A549 (cell line): ENCODE results near the gene AXL. TPM values are rescaled to one million over a fixed set of nuclear protein-coding genes. Genes with fewer than 3 reads are reported as not detected.

Experiments used
- ATAC-seq, 2 experiments: fragments of 200-7000 bp in 1 of 2; fragments of >200 bp in 1 of 2; cut with Nextera tagmentation in 1 of 2; cut with Tn5 transposase in 1 of 2; 3 replicates each; pipeline versions ENCODE4 v1.8.0 to v1.9.1; 2018 to 2020; ENCODE audit warnings: mild to moderate bottlenecking in 1 of 2, moderate library complexity in 1 of 2
- CTCF ChIA-PET: fragments of 300-600 bp; sonication (Branson Sonifier 250); formaldehyde crosslinking; extraction: SDS; loops from one replicate; lab custom pipeline; 2021; ENCODE audit warnings: antibody characterized with exemption, inconsistent platforms; lab: Yijun Ruan, JAX
- POLR2A ChIA-PET: fragments of 350-600 bp; formaldehyde crosslinking; extraction: SDS; loops from one replicate; lab custom pipeline; 2021; ENCODE audit warnings: antibody characterized with exemption, inconsistent platforms; lab: Yijun Ruan, JAX
- DNase-seq, 2 experiments: peaks; one replicate each; pipeline versions ENCODE4 v3.0.0 to v3.0.0-alpha.2; 2011 to 2016; ENCODE audit warnings: low read depth in 1 of 2, low spot score in 1 of 2
- FAIRE-seq: peaks from 2 replicates; lab custom pipeline; 2011; peaks lifted over from hg19 to GRCh38; lab: Jason Lieb, UNC
- H3K27ac ChIP-seq, 2 experiments: fragments of >200 bp; sonication (Bioruptor Twin); formaldehyde crosslinking; 3 replicates each; pipeline ENCODE4 v1.5.1; 2016 to 2017
- H3K4me1 ChIP-seq: fragments of >200 bp; sonication (Bioruptor Twin); formaldehyde crosslinking; 3 replicates; pipeline ENCODE4 v1.6.1; 2016
- H3K4me2 ChIP-seq: fragments of >200 bp; sonication (Bioruptor Twin); formaldehyde crosslinking; 3 replicates; pipeline ENCODE4 v1.6.1; 2016
- H3K4me3 ChIP-seq: fragments of >200 bp; sonication (Bioruptor Twin); formaldehyde crosslinking; 3 replicates; pipeline ENCODE4 v1.5.1; 2016
- H3K9me3 ChIP-seq: fragments of >200 bp; sonication (Bioruptor Twin); formaldehyde crosslinking; 3 replicates; pipeline ENCODE4 v1.6.1; 2016
- CBX2 ChIP-seq: fragments of 200-600 bp; sonication (generic); IDR thresholded peaks from 2 replicates; pipeline ENCODE4 v1.6.1; 2016; ENCODE audit warnings: low read depth, mild to moderate bottlenecking, borderline replicate concordance
- CEBPB ChIP-seq, 2 experiments: fragments of >200 bp in 1 of 2; sonication (Bioruptor Twin) in 1 of 2; formaldehyde crosslinking in 1 of 2; IDR thresholded peaks; 2 replicates each; pipeline ENCODE4 v1.6.1; 2012 to 2016
- HOXA7 ChIP-seq: fragments of 250-450 bp; sonication (Bioruptor Pico); IDR thresholded peaks from 2 replicates; pipeline ENCODE4 v1.5.0; 2020; ENCODE audit warnings: mild to moderate bottlenecking, moderate library complexity
- JUN ChIP-seq, 2 experiments: fragments of >200 bp; sonication (Bioruptor Twin); formaldehyde crosslinking; IDR thresholded peaks; 2 replicates in 1 of 2; 3 replicates in 1 of 2; pipeline ENCODE4 v1.6.1; 2016 to 2017
- JUNB ChIP-seq: fragments of >200 bp; sonication (Bioruptor Twin); formaldehyde crosslinking; IDR thresholded peaks from 2 replicates; pipeline ENCODE4 v1.6.1; 2016
- MAZ ChIP-seq: fragments of 150-350 bp; IDR thresholded peaks from 2 replicates; pipeline ENCODE4 v1.6.1; 2014; ENCODE audit warnings: antibody characterized with exemption, low read depth, low read length, borderline replicate concordance
- MYC ChIP-seq: IDR thresholded peaks from 2 replicates; pipeline ENCODE4 v1.6.1; 2012; ENCODE audit warnings: mild to moderate bottlenecking, inconsistent platforms, low read length, improper control_type of control experiment, borderline replicate concordance
- NFE2L2 ChIP-seq: fragments of 150-350 bp; conservative IDR thresholded peaks from 2 replicates; pipeline ENCODE4 v1.6.1; 2014; ENCODE audit warnings: low read length
- WGBS: methylation state at CpG from one replicate; pipeline ENCODE4 v1.1.6; 2017; ENCODE audit errors: missing lambda C conversion rate; 5-methylcytosine and 5-hydroxymethylcytosine counted together
- polyA plus RNA-seq, 4 experiments: library from polyadenylated mRNA; depleted of rRNA in 3 of 4; stranded (reverse); fragments of >200 nt; fragmentation: RNase III in 1 of 4; extraction: RNeasy Plus Mini Kit Qiagen cat#74134 plus additional on column Dnase treatment in 1 of 4; gene quantifications; 2 replicates in 3 of 4; 3 replicates in 1 of 4; pipeline ENCODE4 v1.2.3, GENCODE V29; 2011 to 2017
- TF ChIP-seq, protein P1 (sequence below): fragments of >200 bp; sonication (Bioruptor Twin); formaldehyde crosslinking; IDR thresholded peaks from 2 replicates; pipeline ENCODE4 v1.6.1; 2016
- TF ChIP-seq, protein P2 (sequence below): fragments of >200 bp; sonication (Bioruptor Twin); formaldehyde crosslinking; IDR thresholded peaks from 3 replicates; pipeline ENCODE4 v1.5.1; 2016

The AXL gene
- polyA plus RNA-seq, 2 of the 4 experiments (the other 2 are of a cell fraction), result 45.4 to 60.1 TPM

DNA sequence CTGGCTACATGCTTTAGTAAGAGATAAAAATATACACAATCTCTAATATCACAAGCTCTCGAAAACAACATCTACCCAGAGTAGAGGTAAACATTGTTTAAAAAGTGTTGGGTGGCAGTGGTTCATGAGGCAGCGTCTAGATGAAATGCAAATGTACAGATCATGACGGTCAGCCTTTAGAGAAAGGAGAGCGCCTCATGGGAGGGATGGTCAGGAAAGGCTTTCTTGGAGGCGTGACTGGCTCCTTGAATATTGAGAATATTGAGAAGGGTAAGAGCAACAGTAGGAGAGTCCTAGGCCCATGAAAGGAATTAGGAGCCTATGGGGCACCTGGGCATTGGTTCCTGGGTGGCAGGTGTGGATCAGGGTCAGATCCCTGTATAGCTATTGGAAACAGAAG, 55.8 kb downstream of the AXL start:
- ATAC-seq, result no peak
- Histone ChIP-seq H3K4me1 (no peaks in the 10 kb centered on the region), H3K9me3 (no peaks in the 10 kb centered on the region), H3K4me3 (no peak overlapping the region), H3K4me2 (no peak overlapping the region), H3K27ac (no peak overlapping the region)
- peak; percentile 68 for FAIRE-seq
- WGBS, result 96% methylated on average over 5 of the region's 5 CpGs
- no peak for DNase-seq
- POLR2A ChIA-PET, result interaction anchor here (0.9 to 1.7 kb wide), 2 partner anchors 11 kb away, joined by 3 to 7 read pairs; partner anchors contain the start of gene HNRNPUL1
- no peak for TF ChIP-seq JUNB
- no peak for TF ChIP-seq NFE2L2
- 0 out of 5 replicates have a peak, but pooled peaks of 1 of the 2 experiments have one; percentile 24 for TF ChIP-seq JUN (IDR thresholded peaks at IDR 0.05)
- CTCF ChIA-PET, result interaction anchor here (0.7 to 29.1 kb wide), 7 partner anchors 10 to 145 kb away, joined by 3 to 598 read pairs (median 11); partner anchors contain the start of genes CCDC97 and HNRNPUL1

DNA sequence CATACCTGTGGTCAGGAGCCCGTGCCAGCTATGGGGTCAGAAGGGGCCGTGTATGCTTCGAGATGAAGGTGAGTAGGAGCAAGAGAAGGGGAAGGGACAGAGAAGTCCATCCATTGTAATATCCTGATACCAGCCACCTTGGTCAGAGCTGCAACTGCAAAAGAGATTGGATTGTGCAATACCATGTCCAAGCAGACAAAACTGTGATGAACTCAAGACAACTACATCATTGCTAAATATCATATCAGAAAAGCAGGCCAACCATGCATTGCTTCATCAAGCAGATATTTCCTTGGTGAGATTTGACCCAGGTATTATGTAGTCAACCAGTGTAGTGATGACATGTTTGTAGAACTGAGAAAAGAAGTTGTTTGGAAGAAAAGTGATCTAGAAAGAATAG, 57.2 kb downstream of the AXL start:
- H3K27ac ChIP-seq, result no peak overlapping the region
- H3K4me3 ChIP-seq, result no peak overlapping the region
- H3K4me1 ChIP-seq, result no peaks in the 10 kb centered on the region
- H3K4me2 ChIP-seq, result no peak overlapping the region
- ChIA-PET POLR2A (interaction anchor here (1.8 to 2.0 kb wide), 2 partner anchors 9 to 12 kb away, joined by 6 read pairs; partner anchors contain the start of gene HNRNPUL1), CTCF (interaction anchor here (2.5 to 29.1 kb wide), 3 partner anchors 14 to 72 kb away, joined by 10 to 598 read pairs (median 11); partner anchors contain the start of gene CCDC97)
- 87% methylated on average over 3 of the region's 3 CpGs for WGBS
- ATAC-seq (no peak; a peak in 1 of 6 replicates), DNase-seq (no peak), FAIRE-seq (peak; percentile 87)
- no peaks in the 10 kb centered on the region for H3K9me3 ChIP-seq
- 0 out of 2 replicates have a peak, but pooled peaks have one; percentile 11 for TF ChIP-seq HOXA7 (CRISPR knock-in tag)
- TF ChIP-seq, protein P1, sequence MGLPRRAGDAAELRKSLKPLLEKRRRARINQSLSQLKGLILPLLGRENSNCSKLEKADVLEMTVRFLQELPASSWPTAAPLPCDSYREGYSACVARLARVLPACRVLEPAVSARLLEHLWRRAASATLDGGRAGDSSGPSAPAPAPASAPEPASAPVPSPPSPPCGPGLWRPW, result no peak
- peak; percentile 84 to 91 for TF ChIP-seq CEBPB (IDR thresholded peaks at IDR 0.05)
- TF ChIP-seq, protein P2, sequence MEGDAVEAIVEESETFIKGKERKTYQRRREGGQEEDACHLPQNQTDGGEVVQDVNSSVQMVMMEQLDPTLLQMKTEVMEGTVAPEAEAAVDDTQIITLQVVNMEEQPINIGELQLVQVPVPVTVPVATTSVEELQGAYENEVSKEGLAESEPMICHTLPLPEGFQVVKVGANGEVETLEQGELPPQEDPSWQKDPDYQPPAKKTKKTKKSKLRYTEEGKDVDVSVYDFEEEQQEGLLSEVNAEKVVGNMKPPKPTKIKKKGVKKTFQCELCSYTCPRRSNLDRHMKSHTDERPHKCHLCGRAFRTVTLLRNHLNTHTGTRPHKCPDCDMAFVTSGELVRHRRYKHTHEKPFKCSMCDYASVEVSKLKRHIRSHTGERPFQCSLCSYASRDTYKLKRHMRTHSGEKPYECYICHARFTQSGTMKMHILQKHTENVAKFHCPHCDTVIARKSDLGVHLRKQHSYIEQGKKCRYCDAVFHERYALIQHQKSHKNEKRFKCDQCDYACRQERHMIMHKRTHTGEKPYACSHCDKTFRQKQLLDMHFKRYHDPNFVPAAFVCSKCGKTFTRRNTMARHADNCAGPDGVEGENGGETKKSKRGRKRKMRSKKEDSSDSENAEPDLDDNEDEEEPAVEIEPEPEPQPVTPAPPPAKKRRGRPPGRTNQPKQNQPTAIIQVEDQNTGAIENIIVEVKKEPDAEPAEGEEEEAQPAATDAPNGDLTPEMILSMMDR, result no peak

- Histone ChIP-seq H3K4me1 (no peaks in the 10 kb centered on the region), H3K4me2 (no peak overlapping the region), H3K4me3 (no peak overlapping the region), H3K27ac (no peak overlapping the region), H3K9me3 (no peaks in the 10 kb centered on the region)
- ChIA-PET POLR2A (interaction anchor here (0.7 to 1.3 kb wide), 2 partner anchors 15 kb away, joined by 5 to 6 read pairs; no protein-coding TSS in a partner anchor), CTCF (interaction anchor here (0.8 to 29.1 kb wide), 6 partner anchors 15 to 151 kb away, joined by 3 to 598 read pairs (median 6); partner anchors contain the start of genes CCDC97 and HNRNPUL1)
- 87% methylated on average over 2 of the region's 2 CpGs for WGBS
- FAIRE-seq (peak; percentile 94), DNase-seq (no peak), ATAC-seq (no peak)
- TF ChIP-seq MYC (0 out of 2 replicates have a peak, but pooled peaks have one; percentile 12), CEBPB (IDR thresholded peaks at IDR 0.05) (no peak), CBX2 (no peak), JUN (IDR thresholded peaks at IDR 0.05) (0 out of 5 replicates have a peak, but pooled peaks of 1 of the 2 experiments have one; percentile 19)
Observed at GRCh38 chr19:41278478-41278877, 59.5 kb downstream of the AXL start.

DNA sequence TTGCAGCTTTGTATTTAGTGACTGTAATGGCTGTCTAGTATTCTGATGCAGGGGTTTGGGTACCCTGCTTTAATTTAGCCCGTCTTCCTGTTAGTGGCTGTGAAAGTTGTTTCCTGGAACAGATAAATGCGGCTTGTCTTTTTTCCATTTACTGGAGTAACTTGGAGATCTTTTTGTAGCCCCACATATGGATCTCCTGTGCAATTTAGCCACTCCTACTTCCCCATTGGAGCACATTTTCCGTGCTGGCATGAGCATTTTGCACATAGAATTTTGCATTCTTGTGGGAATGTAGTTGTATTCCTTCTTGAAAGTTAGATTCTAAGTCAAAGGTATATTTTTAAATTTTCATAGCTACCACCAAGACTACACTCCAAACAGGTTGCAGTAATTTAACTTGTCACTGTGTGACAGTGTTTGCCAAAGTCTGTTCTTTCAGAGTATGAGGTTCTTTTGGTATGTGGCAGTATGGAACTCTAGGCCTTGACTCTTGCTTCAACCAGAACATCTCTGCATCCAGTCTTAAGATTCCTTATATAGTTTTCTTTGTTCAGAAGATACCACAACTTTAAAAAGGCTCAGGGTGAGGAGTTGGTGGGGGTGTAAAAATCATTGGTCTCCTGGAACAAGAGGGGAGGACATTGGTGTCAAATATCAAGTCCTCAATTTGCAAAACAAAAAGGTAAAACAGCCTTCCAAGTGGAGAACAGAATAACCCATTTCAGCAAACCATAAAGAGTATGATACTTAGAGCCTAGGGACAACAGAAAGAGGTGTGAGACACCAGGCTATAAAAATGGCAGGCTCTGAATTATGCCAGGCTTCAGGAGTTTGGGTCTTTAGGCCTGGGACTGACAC, 69.9 kb downstream of the AXL start:
- ChIA-PET CTCF (interaction anchor here (0.6 to 29.1 kb wide), 8 partner anchors 9 to 85 kb away, joined by 3 to 598 read pairs (median 6); partner anchors contain the start of gene CCDC97), POLR2A (no interaction called here)
- DNase-seq (no peak), FAIRE-seq (peak; percentile 93), ATAC-seq (no peak)
- H3K4me2 ChIP-seq, result no peak overlapping the region
- no peak overlapping the region for H3K4me3 ChIP-seq
- 0 out of 5 replicates have a peak, but pooled peaks of 1 of the 2 experiments have one; percentile 8 for TF ChIP-seq JUN (IDR thresholded peaks at IDR 0.05)
- no peak for TF ChIP-seq MAZ
- H3K4me1 ChIP-seq, result no peaks in the 10 kb centered on the region
- H3K27ac ChIP-seq, result no peak overlapping the region
- WGBS, result 92% methylated on average over 3 of the region's 3 CpGs
- H3K9me3 ChIP-seq, result no peaks in the 10 kb centered on the region
